Hepatocyte (in vitro differentiated cells): ENCODE measurements around the gene LHB. TPM values are rescaled to one million over a fixed set of nuclear protein-coding genes. Genes with fewer than 3 reads are reported as not detected.

Source experiments
- DNase-seq: peaks from one replicate; pipeline ENCODE4 v3.0.0-alpha.2; 2016; ENCODE audit warnings: low spot score
- H2AFZ ChIP-seq: fragments of 200-600 bp; sonication (generic); 2 replicates; pipeline ENCODE4 v1.6.0; 2016; ENCODE audit warnings: antibody characterized with exemption, mild to moderate bottlenecking
- H3K27ac ChIP-seq: fragments of 200-600 bp; sonication (generic); 2 replicates; pipeline ENCODE4 v1.5.1; 2016; ENCODE audit warnings: mild to moderate bottlenecking
- H3K27me3 ChIP-seq: fragments of 200-600 bp; sonication (generic); 2 replicates; pipeline ENCODE4 v1.6.1; 2016
- H3K36me3 ChIP-seq: fragments of 200-600 bp; sonication (generic); replicated peaks from 2 replicates; pipeline ENCODE4 v1.5.1; 2016; ENCODE audit warnings: low read depth; ENCODE audit not compliant: insufficient read depth
- H3K4me1 ChIP-seq: fragments of 200-600 bp; sonication (generic); 2 replicates; pipeline ENCODE4 v1.5.1; 2016; ENCODE audit warnings: mild to moderate bottlenecking, moderate library complexity; ENCODE audit not compliant: insufficient read depth
- H3K4me2 ChIP-seq: fragments of 200-600 bp; sonication (generic); 2 replicates; pipeline ENCODE4 v1.6.0; 2016
- H3K4me3 ChIP-seq: fragments of 200-600 bp; sonication (generic); 2 replicates; pipeline ENCODE4 v1.5.1; 2016; ENCODE audit warnings: mild to moderate bottlenecking
- H3K79me2 ChIP-seq: fragments of 200-600 bp; sonication (generic); 2 replicates; pipeline ENCODE4 v1.6.0; 2017; ENCODE audit warnings: mild to moderate bottlenecking
- H3K9me2 ChIP-seq: fragments of 200-600 bp; sonication (generic); replicated peaks from 2 replicates; pipeline ENCODE4 v1.6.0; 2017; ENCODE audit warnings: mild to moderate bottlenecking; ENCODE audit not compliant: insufficient read depth
- H3K9me3 ChIP-seq: fragments of 200-600 bp; sonication (generic); 2 replicates; pipeline ENCODE4 v1.5.1; 2016; ENCODE audit warnings: low read depth, mild to moderate bottlenecking
- H4K20me1 ChIP-seq: fragments of 200-600 bp; sonication (generic); 2 replicates; pipeline ENCODE4 v1.6.0; 2016; ENCODE audit warnings: mild to moderate bottlenecking; ENCODE audit not compliant: insufficient read depth, poor library complexity, severe bottlenecking
- EZH2 ChIP-seq: fragments of 200-600 bp; sonication (generic); IDR thresholded peaks from 2 replicates; pipeline ENCODE4 v1.6.1; 2016; ENCODE audit warnings: antibody characterized with exemption, mild to moderate bottlenecking, borderline replicate concordance
- EZH2phosphoT487 ChIP-seq: fragments of 200-600 bp; sonication (generic); IDR thresholded peaks from one replicate; pipeline ENCODE4 v1.6.1; 2018; ENCODE audit warnings: antibody characterized with exemption, mild to moderate bottlenecking, low read depth, moderate library complexity; ENCODE audit not compliant: unreplicated experiment, severe bottlenecking
- WGBS: methylation state at CpG from one replicate; pipeline ENCODE4 v1.1.6; 2016; ENCODE audit warnings: low lambda C conversion rate; ENCODE audit errors: missing lambda C conversion rate; 5-methylcytosine and 5-hydroxymethylcytosine counted together
- polyA plus RNA-seq: library from polyadenylated mRNA; unstranded; fragments of >200 nt; fragmentation: Nextera tagmentation; extraction: Ambion mirVana; gene quantifications from 2 replicates; pipeline ENCODE4 v1.2.1, GENCODE V29; 2016
- total RNA-seq: library from RNA; depleted of rRNA; stranded (reverse); fragments of >200 nt; gene quantifications from 2 replicates; pipeline ENCODE4 v1.2.3, GENCODE V29; 2014
- TF ChIP-seq, protein P1 (sequence below): fragments of 200-600 bp; sonication (generic); IDR thresholded peaks from 2 replicates; pipeline ENCODE4 v1.5.1; 2016; ENCODE audit warnings: antibody characterized with exemption, mild to moderate bottlenecking; ENCODE audit not compliant: poor library complexity

LHB gene
- total and polyA plus RNA-seq, 2 experiments from 2014 or later, result not detected

- Histone ChIP-seq H3K4me1 (peaks cover 9% of the 10 kb centered on the region), H3K4me3 (peak overlapping the region; percentile 36), H2AFZ (peak overlapping the region; percentile 6), H3K9me2 (no peaks in the 10 kb centered on the region), H3K27ac (no peak overlapping the region), H3K27me3 (peaks cover 27% of the 10 kb centered on the region), H3K79me2 (no peaks in the 10 kb centered on the region), H3K9me3 (no peaks in the 10 kb centered on the region), H3K4me2 (peak overlapping the region; percentile 91), H3K36me3 (no peaks in the 10 kb centered on the region), H4K20me1 (no peaks in the 10 kb centered on the region)
- TF ChIP-seq EZH2, result no peak
- TF ChIP-seq, protein P1, sequence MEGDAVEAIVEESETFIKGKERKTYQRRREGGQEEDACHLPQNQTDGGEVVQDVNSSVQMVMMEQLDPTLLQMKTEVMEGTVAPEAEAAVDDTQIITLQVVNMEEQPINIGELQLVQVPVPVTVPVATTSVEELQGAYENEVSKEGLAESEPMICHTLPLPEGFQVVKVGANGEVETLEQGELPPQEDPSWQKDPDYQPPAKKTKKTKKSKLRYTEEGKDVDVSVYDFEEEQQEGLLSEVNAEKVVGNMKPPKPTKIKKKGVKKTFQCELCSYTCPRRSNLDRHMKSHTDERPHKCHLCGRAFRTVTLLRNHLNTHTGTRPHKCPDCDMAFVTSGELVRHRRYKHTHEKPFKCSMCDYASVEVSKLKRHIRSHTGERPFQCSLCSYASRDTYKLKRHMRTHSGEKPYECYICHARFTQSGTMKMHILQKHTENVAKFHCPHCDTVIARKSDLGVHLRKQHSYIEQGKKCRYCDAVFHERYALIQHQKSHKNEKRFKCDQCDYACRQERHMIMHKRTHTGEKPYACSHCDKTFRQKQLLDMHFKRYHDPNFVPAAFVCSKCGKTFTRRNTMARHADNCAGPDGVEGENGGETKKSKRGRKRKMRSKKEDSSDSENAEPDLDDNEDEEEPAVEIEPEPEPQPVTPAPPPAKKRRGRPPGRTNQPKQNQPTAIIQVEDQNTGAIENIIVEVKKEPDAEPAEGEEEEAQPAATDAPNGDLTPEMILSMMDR, result peak; percentile 52
- DNase-seq, result peak; percentile 71
- WGBS, result 2% methylated on average over 59 of the region's 62 CpGs
These were observed 918 bp upstream of the LHB start for GRCh38 chr19:49017666-49018351.

DNA sequence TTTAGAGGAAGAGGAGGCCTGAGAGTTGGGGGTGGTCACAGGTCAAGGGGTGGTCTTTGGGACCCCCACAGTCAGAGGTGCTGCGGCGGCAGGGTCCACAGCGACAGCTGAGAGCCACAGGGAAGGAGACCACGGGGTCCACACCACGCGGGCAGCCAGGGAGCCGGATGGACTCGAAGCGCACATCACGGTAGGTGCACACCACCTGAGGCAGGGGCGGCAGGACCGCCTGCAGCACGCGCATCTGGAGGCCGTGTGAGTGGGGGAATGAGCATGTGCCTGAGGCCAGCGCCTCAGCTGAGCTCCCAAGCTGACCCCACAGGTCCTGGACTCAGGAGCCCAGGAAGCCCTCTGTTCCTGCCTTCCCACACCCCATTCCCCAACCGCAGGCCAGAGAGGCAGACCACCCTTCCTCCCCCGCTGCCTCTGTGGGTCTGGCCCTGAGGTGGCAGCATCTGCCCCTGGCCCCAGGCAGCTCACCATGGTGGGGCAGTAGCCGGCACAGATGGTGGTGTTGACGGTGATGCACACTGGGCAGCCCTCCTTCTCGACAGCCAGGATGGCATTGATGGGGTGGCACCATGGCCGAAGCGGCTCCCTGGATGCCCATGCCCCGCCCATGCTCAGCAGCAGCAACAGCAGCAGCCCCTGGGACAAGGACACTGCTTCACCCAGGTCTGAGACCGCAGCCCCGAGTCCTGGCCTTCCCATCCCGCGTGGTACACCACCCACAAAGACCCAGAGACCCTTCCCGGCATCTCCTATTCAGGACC lies 638 bp downstream of the LHB start:
- 95% methylated on average over 24 of the region's 29 CpGs for WGBS
- Histone ChIP-seq H3K9me2 (no peaks in the 10 kb centered on the region), H3K27me3 (peaks cover 27% of the 10 kb centered on the region), H3K9me3 (no peaks in the 10 kb centered on the region), H2AFZ (no peak overlapping the region), H3K4me3 (no peak overlapping the region), H3K79me2 (no peaks in the 10 kb centered on the region), H3K36me3 (no peaks in the 10 kb centered on the region), H3K4me2 (no peak overlapping the region), H4K20me1 (no peaks in the 10 kb centered on the region), H3K27ac (no peak overlapping the region), H3K4me1 (peaks cover 9% of the 10 kb centered on the region)
- DNase-seq, result no peak
- no peak for TF ChIP-seq EZH2
- no peak for TF ChIP-seq EZH2phosphoT487
- TF ChIP-seq, protein P1, result no peak

DNA sequence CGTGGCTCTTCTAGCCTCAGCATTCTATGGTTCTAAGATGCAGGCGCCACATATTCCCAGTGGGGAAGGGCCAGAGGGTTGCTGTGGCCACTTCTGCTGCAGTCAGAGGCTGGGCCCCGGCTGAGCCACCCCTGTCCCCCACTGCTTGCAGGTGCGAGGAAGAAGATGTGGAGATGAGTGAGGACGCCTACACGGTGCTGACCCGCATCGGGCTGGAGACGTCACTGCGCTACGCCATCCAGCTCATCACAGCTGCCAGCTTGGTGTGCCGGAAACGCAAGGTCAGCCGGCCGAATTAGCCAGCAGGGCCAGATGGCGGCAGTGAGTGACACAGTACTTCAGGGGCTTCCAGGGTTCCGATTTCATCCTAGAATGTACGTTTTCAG lies 2.0 kb downstream of the LHB start:
- Histone ChIP-seq H3K4me3 (no peak overlapping the region), H3K4me2 (no peak overlapping the region), H3K4me1 (peaks cover 9% of the 10 kb centered on the region), H3K27ac (no peak overlapping the region), H3K9me2 (no peaks in the 10 kb centered on the region), H3K27me3 (peaks cover 16% of the 10 kb centered on the region), H4K20me1 (no peaks in the 10 kb centered on the region), H3K9me3 (no peaks in the 10 kb centered on the region), H2AFZ (no peak overlapping the region), H3K79me2 (no peaks in the 10 kb centered on the region), H3K36me3 (no peaks in the 10 kb centered on the region)
- 94% methylated on average over 17 of the region's 18 CpGs for WGBS
- TF ChIP-seq EZH2 (no peak), EZH2phosphoT487 (no peak)
- TF ChIP-seq, protein P1, result no peak
- DNase-seq, result no peak
